ENCODE measurements around the gene NDUFAB1. TPM values are rescaled to one million over a fixed set of nuclear protein-coding genes. Genes with fewer than 3 reads are reported as not detected.

Gene NDUFAB1
- total RNA-seq, 4 donors from 2014 or later: 166 to 400 (median 323) TPM

DNA sequence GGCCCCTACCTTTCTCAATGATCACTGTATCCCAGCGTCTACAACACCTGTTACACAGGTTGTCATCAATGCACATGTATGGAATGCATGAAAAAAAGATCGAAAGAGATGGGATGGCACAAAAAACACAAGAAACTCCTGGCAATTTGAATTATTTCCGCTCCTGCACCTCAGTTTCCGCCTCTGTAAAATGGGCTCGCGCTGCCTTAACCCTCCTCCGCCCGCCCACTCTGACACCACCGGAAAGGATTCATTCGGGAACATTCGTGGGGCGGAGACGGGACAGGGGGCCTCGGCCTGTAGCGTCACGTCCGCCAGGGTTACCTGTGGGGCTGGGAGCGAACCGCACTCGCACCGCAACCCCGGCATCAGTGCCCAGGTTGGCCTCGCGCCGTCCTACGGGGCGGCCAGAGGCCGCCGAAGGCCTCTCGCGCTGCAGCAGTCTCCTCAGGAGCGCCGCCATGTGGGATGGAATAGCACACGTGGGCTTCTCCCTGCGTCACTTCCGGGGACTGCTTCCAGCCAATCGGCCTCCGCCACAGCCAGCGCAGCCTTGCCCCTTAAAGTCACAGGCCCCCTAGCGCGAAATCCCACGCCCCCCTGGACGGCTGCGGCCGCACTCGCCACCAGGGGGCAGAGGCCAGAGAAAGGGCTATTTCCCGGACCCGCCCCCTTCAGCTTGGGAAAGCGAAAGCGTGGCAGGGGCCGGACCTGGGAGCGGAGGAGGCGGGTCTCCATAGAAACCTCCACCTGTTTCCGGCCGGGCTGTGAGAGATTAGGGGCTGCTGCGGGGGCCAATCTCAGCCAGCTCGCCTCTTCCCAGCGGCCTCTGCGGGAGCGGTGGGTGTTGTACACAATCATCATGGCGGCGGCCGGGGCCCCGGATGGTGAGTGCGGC is 39.0 kb downstream of the NDUFAB1 start, which contains the start of the genes EARS2 and UBFD1:
TSS of gene EARS2 (minus strand) at position 470 of the 898 bp plus-strand sequence. CDS start at position 463, 7 bp downstream.
TSS of gene UBFD1 (plus strand) at position 847 of the 898 bp plus-strand sequence. CDS start at position 863, 16 bp downstream.
- in situ Hi-C loops (cut with MboI; ENCODE audit: low sequenced_read_pairs in 4 of 4): loop anchor here in 2 of 4 donors (5.0 kb wide), 2 partner anchors 35 to 40 kb away; partner anchors contain the start of gene NDUFAB1 (in 1 of the 2)
- intact Hi-C loops (cut with DNase I; ENCODE audit: low total_unique reads): loop anchor here (1.0 to 10.0 kb wide), 6 partner anchors 39 to 1605 kb away; partner anchors contain the start of genes COG7, DCTN5, NDUFAB1 and PALB2
- Histone ChIP-seq H3K4me1 (peaks cover 44 to 46% of the 10 kb centered on the region in 2 donors), H3K27ac (peak within 1 kb of the TSS; percentile 89 to 98 (median 96)), H3K27me3 (no peaks in the 10 kb centered on the region), H3K4me3 (peak within 1 kb of the TSS; percentile 63 to 84 (median 74)), H3K9me3 (no peaks in the 10 kb centered on the region), H3K36me3 (peaks cover 0 to 42% of the 10 kb centered on the region in 2 donors)
- DNase-seq (peak; percentile 99), ATAC-seq (peak; percentile 87 to 90)
- peak; percentile 84 to 88 for TF ChIP-seq POLR2A (IDR thresholded peaks at IDR 0.05)
- TF ChIP-seq, protein P1, sequence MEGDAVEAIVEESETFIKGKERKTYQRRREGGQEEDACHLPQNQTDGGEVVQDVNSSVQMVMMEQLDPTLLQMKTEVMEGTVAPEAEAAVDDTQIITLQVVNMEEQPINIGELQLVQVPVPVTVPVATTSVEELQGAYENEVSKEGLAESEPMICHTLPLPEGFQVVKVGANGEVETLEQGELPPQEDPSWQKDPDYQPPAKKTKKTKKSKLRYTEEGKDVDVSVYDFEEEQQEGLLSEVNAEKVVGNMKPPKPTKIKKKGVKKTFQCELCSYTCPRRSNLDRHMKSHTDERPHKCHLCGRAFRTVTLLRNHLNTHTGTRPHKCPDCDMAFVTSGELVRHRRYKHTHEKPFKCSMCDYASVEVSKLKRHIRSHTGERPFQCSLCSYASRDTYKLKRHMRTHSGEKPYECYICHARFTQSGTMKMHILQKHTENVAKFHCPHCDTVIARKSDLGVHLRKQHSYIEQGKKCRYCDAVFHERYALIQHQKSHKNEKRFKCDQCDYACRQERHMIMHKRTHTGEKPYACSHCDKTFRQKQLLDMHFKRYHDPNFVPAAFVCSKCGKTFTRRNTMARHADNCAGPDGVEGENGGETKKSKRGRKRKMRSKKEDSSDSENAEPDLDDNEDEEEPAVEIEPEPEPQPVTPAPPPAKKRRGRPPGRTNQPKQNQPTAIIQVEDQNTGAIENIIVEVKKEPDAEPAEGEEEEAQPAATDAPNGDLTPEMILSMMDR (IDR thresholded peaks at IDR 0.05 in 4 of 5, conservative IDR thresholded peaks at IDR 0.05 in 1 of 5): peak; percentile 96 to 99 (median 98)

DNA sequence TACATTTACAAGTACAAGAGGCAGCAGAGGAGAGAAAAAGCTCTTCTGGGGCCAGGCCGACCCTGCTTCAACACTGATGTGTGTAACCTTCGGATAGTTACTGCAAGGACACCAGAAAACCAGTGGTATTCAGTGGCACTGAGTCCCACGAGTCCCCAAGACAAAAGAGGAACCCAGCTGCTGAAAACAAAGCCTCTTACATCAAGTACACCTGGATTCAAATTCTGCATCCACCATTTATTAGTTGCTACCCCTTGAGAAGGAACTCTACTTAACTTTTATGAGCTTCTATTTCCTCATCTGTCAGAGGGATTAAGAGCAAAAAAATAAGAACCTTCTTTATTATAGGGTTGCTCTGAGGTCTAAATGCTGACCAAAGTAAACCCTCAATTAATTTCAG is 41.6 kb downstream of the NDUFAB1 start:
- H3K4me3 ChIP-seq: no peak overlapping the region
- TF ChIP-seq POLR2A (IDR thresholded peaks at IDR 0.05): no peak
- TF ChIP-seq, protein P1 (IDR thresholded peaks at IDR 0.05 in 4 of 5, conservative IDR thresholded peaks at IDR 0.05 in 1 of 5): no peak
- ATAC-seq (no peak), DNase-seq (no peak)
- intact Hi-C loops (cut with DNase I; ENCODE audit: low total_unique reads) (loop anchor here (10.0 kb wide), 1 partner anchor 950 kb away; no protein-coding TSS in a partner anchor), in situ Hi-C loops (cut with MboI; ENCODE audit: low sequenced_read_pairs in 4 of 4) (loop anchor here in 1 of 4 donors (5.0 kb wide), 1 partner anchor 48 kb away; no protein-coding TSS in a partner anchor)
- peaks cover 0 to 39% of the 10 kb centered on the region in 2 donors for H3K36me3 ChIP-seq
- H3K27me3 ChIP-seq: no peaks in the 10 kb centered on the region
- H3K9me3 ChIP-seq: no peaks in the 10 kb centered on the region
- H3K27ac ChIP-seq: no peak overlapping the region
- H3K4me1 ChIP-seq: peaks cover 20% of the 10 kb centered on the region in 2 donors

DNA sequence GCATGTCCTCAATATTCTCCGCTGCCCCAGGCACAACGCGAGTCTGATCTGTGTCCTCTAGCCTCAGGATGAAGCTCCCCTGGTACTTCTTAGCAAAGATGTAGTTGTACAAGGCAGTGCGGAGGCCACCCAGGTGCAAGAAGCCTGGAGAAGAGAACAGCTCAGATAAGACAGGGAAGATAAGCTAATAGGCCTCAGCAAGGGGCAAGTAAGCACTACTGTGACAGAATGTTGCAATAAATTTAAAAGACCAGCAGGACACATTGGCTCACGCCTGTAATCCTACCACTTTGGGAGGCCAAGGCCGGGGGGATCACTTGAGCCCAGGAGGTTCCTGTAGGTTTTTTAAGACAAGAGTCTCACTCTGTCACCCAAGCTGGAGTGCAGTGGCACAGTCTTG is 44.0 kb downstream of the NDUFAB1 start:
- no peaks in the 10 kb centered on the region for H3K9me3 ChIP-seq
- peaks cover 0 to 53% of the 10 kb centered on the region in 2 donors for H3K36me3 ChIP-seq
- H3K27me3 ChIP-seq: no peaks in the 10 kb centered on the region
- in situ Hi-C loops (cut with MboI; ENCODE audit: low sequenced_read_pairs in 4 of 4): loop anchor here in 1 of 4 donors (5.0 kb wide), 1 partner anchor 50 kb away; no protein-coding TSS in a partner anchor
- no peak overlapping the region for H3K27ac ChIP-seq
- H3K4me1 ChIP-seq: peaks cover 9 to 10% of the 10 kb centered on the region in 2 donors
- ATAC-seq (no peak), DNase-seq (no peak)
- no peak overlapping the region for H3K4me3 ChIP-seq
- intact Hi-C loops (cut with DNase I; ENCODE audit: low total_unique reads): loop anchor here (10.0 kb wide), 1 partner anchor 953 kb away; no protein-coding TSS in a partner anchor
- no peak for TF ChIP-seq POLR2A (IDR thresholded peaks at IDR 0.05)
- TF ChIP-seq, protein P1 (IDR thresholded peaks at IDR 0.05 in 4 of 5, conservative IDR thresholded peaks at IDR 0.05 in 1 of 5): no peak

DNA sequence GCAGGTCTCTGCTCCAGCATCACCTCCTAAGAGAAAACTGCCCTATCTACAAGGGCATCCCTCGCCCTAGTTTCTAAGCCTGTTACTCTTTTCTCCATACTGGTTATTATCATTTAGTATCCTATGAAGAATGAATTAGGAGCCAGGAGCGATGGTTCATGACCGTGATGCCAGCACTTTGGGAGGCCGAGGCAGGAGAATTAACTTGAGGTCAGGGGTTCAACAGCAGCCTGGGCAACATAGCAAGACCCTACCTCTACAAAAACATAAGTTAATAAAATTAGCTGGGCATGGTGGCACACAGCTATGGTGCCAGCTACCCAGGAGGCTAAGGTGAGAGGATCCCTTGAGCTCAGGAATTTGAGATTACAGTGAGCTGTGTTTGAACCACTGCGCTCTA is 46.2 kb downstream of the NDUFAB1 start:
- DNase-seq (no peak), ATAC-seq (no peak)
- no peaks in the 10 kb centered on the region for H3K4me1 ChIP-seq
- H3K9me3 ChIP-seq: no peaks in the 10 kb centered on the region
- H3K4me3 ChIP-seq: no peak overlapping the region
- in situ Hi-C loops (cut with MboI; ENCODE audit: low sequenced_read_pairs in 4 of 4) (loop anchor here in 2 of 4 donors (5.0 to 10.0 kb wide), 2 partner anchors 52 to 55 kb away; no protein-coding TSS in a partner anchor), intact Hi-C loops (cut with DNase I; ENCODE audit: low total_unique reads) (loop anchor here (10.0 kb wide), 1 partner anchor 955 kb away; no protein-coding TSS in a partner anchor)
- H3K27me3 ChIP-seq: no peaks in the 10 kb centered on the region
- H3K27ac ChIP-seq: no peak overlapping the region
- peaks cover 0 to 74% of the 10 kb centered on the region in 2 donors for H3K36me3 ChIP-seq
- no peak for TF ChIP-seq POLR2A (IDR thresholded peaks at IDR 0.05)
- TF ChIP-seq, protein P1 (IDR thresholded peaks at IDR 0.05 in 4 of 5, conservative IDR thresholded peaks at IDR 0.05 in 1 of 5): no peak

Data from gastrocnemius medialis (tissue), 4 donors.